GM20000 (cell line): Measurements from ENCODE around the gene RPP21.

Source experiments
- DNase-seq: peaks from one replicate; pipeline ENCODE4 v3.0.0; 2012; ENCODE audit warnings: low spot score
- TF ChIP-seq, protein P1 (sequence below): IDR thresholded peaks from 2 replicates; pipeline ENCODE4 v1.5.1; 2012; ENCODE audit warnings: mild to moderate bottlenecking, control low read depth; ENCODE audit errors: extremely low read depth, missing control alignments

RPP21 gene

DNA sequence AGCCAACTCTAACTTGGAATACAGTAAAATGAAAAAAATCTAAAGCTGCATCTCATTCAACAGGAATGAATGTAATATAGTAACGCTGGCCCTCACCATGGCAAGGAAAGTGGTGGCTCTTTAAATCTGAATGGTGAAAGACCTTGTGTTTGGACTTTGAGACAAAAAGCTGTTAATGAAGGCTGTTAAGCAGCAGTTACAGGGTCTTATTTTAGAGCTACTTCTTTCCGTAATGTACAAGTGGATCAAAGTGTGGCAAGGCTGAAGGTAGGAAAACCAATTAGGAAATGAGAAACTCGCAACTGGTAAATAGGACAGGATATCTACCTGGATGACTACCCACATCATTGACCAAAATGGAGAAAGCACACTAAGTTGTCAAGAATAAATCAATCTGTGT is 29.8 kb upstream of the RPP21 start:
- DNase-seq, result no peak
- TF ChIP-seq, protein P1, sequence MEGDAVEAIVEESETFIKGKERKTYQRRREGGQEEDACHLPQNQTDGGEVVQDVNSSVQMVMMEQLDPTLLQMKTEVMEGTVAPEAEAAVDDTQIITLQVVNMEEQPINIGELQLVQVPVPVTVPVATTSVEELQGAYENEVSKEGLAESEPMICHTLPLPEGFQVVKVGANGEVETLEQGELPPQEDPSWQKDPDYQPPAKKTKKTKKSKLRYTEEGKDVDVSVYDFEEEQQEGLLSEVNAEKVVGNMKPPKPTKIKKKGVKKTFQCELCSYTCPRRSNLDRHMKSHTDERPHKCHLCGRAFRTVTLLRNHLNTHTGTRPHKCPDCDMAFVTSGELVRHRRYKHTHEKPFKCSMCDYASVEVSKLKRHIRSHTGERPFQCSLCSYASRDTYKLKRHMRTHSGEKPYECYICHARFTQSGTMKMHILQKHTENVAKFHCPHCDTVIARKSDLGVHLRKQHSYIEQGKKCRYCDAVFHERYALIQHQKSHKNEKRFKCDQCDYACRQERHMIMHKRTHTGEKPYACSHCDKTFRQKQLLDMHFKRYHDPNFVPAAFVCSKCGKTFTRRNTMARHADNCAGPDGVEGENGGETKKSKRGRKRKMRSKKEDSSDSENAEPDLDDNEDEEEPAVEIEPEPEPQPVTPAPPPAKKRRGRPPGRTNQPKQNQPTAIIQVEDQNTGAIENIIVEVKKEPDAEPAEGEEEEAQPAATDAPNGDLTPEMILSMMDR, result no peak

DNA sequence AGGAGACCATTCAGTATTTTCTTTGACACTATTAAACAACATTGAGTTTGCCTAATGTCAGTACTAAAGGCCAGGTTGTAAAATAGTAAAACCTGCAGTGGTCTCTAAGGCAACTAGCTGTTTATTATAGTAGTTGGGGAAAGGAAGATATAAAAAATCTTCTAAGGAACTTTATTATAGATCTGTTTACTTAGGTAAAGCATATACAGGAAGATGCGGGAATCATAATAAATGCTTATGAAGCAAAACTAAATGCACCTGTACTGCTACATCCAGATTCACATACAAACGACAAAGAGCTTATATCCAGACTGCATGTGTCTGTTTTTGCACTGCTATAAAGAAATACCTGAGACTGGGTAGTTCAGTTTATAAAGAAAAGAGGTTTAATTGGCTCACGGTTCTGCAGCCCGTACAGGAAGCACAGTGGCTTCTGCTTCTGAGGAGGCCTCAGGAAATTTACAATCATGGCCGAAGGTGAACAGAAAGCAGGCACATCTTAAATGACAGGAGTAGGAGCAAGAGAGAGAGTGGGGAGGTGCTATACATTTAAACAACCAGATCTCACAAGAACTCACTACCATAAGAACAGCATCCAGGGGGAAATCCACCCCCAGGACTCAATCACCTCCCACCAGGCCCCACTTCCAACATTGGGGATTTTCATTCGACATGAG is 26.9 kb upstream of the RPP21 start:
- TF ChIP-seq, protein P1, result no peak

DNA sequence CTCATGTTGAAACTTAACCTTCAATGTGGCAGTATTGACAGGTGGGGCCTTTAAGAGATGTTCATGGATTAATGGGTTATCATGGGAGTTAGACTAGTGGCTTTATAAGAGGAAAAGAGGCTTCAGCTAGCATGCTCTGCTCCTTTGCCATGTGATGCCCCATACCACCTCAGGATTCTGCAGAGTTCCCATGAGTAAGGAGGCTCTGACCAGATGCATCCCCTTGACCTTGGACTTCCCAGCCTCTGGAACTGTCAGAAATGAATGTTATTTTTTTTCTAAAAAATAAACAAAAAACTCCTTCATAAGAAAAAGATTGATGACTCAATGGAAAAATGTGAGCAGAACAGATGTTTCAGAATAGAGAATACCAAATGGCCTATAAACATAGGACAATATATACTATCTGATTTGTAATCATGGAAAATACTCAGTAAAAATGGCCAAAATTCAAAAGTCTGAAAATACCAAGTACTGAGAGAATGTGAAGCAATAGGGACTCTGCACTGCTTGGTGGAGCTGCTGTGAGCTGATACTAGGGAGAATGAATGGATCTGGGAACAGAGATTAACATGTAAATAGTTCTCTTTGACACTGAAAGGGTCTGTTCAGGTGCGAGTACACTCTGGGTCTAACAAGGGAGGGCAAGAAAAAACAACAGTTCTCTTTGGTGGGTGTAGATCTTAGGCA is 25.7 kb upstream of the RPP21 start:
- TF ChIP-seq, protein P1, result no peak
- no peak for DNase-seq

More for the DNA sequence above, 26.9 kb upstream of the RPP21 start:
- DNase-seq, result no peak

DNA sequence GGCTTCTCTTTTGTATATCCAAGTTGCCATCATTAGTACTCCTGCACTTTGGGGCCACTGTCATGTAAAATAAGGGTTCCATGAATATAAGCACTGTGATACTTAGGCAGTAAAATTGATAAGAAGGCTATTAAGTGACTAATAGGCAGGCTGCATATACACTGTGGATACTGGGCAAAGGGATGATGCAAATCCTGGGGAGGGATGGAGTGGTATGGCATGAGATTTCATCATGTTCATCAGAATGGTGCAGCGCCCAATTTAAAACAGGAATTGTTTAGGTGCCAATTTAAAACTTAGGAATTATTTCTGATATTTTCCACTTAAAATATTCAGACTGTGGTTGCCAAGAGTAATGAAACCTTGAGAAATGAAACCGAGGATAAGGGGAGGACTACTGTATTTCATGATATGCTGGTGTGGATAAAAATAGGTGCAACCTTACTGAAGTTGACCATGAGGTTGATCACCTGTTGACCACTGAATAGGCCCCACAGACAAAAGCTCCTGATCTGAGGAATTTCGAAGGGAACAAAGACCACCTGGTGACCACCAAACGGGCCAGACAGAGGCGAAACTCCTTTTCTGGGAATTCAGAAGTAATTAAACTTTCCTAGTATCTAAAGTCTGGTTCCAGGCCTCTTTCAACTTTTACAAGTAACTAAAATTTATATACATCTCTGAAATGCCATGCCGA is 23.1 kb upstream of the RPP21 start:
- DNase-seq, result no peak
- TF ChIP-seq, protein P1, result no peak

DNA sequence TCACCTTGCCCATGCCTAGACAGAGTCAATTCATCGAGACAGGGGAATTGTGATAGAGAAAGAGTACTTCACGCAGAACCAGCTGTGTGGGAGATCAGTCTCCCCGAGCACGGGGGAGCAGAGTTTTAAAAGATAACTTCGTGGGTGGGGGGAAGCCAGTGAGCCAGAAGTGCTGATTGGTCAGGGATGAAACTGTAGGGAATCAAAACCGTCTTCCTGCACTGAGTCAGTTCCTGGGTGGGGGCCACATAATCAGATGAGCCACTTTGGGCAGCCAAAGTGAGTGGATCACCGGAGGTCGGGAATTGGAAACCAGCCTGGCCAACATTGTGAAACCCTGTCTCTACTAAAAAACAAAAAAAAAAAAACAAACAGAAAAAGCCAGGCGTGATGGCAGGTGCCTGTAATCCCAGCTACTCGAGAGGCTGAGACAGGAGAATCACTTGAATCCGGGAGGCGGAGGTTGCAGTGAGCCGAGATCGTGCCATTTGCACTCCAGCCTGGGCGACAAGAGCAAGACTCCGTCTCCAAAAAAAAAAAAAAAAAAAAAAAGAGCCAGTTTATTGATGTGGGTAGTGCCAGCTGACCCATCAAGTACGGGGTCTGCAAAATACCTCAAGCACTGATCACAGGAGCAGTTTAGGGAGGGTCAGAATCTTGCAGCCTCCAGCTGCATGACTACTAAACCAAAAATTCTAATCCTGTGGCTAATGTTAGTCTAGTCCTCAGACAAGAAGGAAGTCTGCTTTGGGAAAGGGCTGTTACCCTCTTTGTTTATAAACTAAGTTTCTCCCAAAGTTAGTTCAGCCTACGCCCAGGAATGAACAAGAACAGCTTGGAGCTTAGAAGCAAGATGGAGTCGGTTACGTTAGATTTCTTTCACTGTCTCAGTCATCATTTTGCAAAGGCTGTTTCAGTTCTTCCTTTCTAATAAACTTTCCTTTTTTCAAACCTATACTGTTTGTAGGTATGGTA is 22.1 kb upstream of the RPP21 start:
- DNase-seq, result no peak
- TF ChIP-seq, protein P1, result no peak

DNA sequence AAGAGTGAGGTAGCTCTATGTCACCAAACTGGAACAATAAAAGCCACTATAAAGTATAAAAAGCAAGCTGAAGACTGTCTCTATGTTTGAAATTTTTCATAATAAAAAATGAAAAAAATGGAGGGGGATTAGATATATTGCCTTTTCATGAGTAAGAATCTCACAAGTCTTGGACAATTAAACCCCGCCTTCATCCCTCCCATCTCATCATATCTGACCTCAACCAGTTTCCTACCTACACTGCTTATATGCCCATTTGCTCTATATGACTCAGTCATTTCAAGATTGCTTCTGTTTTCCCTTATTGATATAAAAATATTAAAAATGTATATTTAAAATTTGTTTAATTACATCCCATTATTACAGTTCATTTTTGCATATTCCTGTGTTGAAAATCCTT is 21.1 kb upstream of the RPP21 start:
- no peak for DNase-seq
- TF ChIP-seq, protein P1, result no peak
